ENCODE results near the gene GRIA4. TPM values are rescaled to one million over a fixed set of nuclear protein-coding genes. Genes with fewer than 3 reads are reported as not detected.

GRIA4 gene
- total RNA-seq, 6 donors from 2014 or later = not detected

- WGBS, 2 donors = 90 to 91% methylated on average over 7 of the region's 7 CpGs
These were observed 413.0 kb downstream of the GRIA4 start for GRCh38 chr11:106022795-106023275.

GRCh38 chr11:106030609-106031008 is 420.7 kb downstream of the GRIA4 start:
- ATAC-seq (ENCODE audit: low FRiP score in 2 of 2) = no peak
- Histone ChIP-seq H3K27ac (peak overlapping the region in 1 of 4 donors; percentile 7), H3K4me3 (no peak overlapping the region), H3K36me3 (no peaks in the 10 kb centered on the region), H3K9me3 (no peaks in the 10 kb centered on the region), H3K27me3 (no peaks in the 10 kb centered on the region), H3K4me1 (no peaks in the 10 kb centered on the region)
- 65 to 69% methylated on average over 4 of the region's 4 CpGs for WGBS, 2 donors
- no peak for TF ChIP-seq POLR2AphosphoS5 (IDR thresholded peaks at IDR 0.05)
- no peak for TF ChIP-seq POLR2A (IDR thresholded peaks at IDR 0.05)
- no peak for DNase-seq

More at GRCh38 chr11:106022795-106023275, 413.0 kb downstream of the GRIA4 start:
- Histone ChIP-seq H3K9me3 (no peaks in the 10 kb centered on the region), H3K27me3 (no peaks in the 10 kb centered on the region), H3K36me3 (no peaks in the 10 kb centered on the region), H3K4me3 (peak overlapping the region in 3 of 4 donors; percentile 93 to 97 (median 94)), H3K4me1 (peaks cover 13 to 37% (median 28%) of the 10 kb centered on the region in 4 donors), H3K27ac (peak overlapping the region; percentile 68 to 90 (median 81))
- DNase-seq (no peak), ATAC-seq (ENCODE audit: low FRiP score in 2 of 2) (no peak)
- TF ChIP-seq POLR2A (IDR thresholded peaks at IDR 0.05) (no peak), EP300 (IDR thresholded peaks at IDR 0.05) (no peak), CTCF (IDR thresholded peaks at IDR 0.05) (no peak), POLR2AphosphoS5 (IDR thresholded peaks at IDR 0.05) (no peak)

GRCh38 chr11:106031202-106031810 is 421.4 kb downstream of the GRIA4 start:
- ATAC-seq (ENCODE audit: low FRiP score in 2 of 2) (no peak), DNase-seq (no peak)
- Histone ChIP-seq H3K4me1 (no peaks in the 10 kb centered on the region), H3K36me3 (no peaks in the 10 kb centered on the region), H3K27ac (peak overlapping the region in 1 of 4 donors; percentile 43), H3K4me3 (no peak overlapping the region), H3K9me3 (no peaks in the 10 kb centered on the region), H3K27me3 (no peaks in the 10 kb centered on the region)
- TF ChIP-seq POLR2A (IDR thresholded peaks at IDR 0.05) (no peak), POLR2AphosphoS5 (IDR thresholded peaks at IDR 0.05) (no peak), CTCF (IDR thresholded peaks at IDR 0.05) (no peak), EP300 (IDR thresholded peaks at IDR 0.05) (no peak)
- WGBS, 2 donors = 49 to 58% methylated on average over 2 of the region's 2 CpGs

Small RNA genes within 50 kb of the gene (small RNA-seq; reads per million reads assigned to genes)
- gene RNU4-55P (0 reads per million in 4 donors), gene RNU6-277P (0 reads per million in 4 donors)

Measured in upper lobe of left lung (tissue), 6 donors.